Kidney (tissue), 14 donors: ENCODE data around the gene DIAPH3. TPM values are rescaled to one million over a fixed set of nuclear protein-coding genes. Genes with fewer than 3 reads are reported as not detected.
A peak's percentile ranks its signal among the peaks of the same experiment; 100 is the strongest.

ENCODE experiments used
- DNase-seq, 5 donors: peaks; one replicate each; pipeline ENCODE4 v3.0.0-alpha.2; 2013 to 2020
- FAIRE-seq: peaks from 2 replicates; lab custom pipeline; 2012; peaks lifted over from hg19 to GRCh38; lab: Jason Lieb, UNC
- H3K27ac ChIP-seq, 2 donors: one replicate each; pipeline ENCODE4 v1.7.0; 2013; ENCODE audit warnings: low read depth in 2 of 2, low read length in 2 of 2, inconsistent platforms in 1 of 2
- H3K27me3 ChIP-seq: one replicate; pipeline ENCODE4 v1.7.1; 2013; ENCODE audit warnings: low read length, inconsistent platforms; ENCODE audit not compliant: control insufficient read depth, insufficient read depth
- H3K36me3 ChIP-seq, 3 donors: one replicate each; pipeline versions ENCODE4 v1.7.0 to v1.7.1; 2013; ENCODE audit warnings: low read length in 3 of 3, control low read depth in 1 of 3, inconsistent platforms in 1 of 3; ENCODE audit not compliant: insufficient read depth in 3 of 3, control insufficient read depth in 2 of 3
- H3K4me1 ChIP-seq, 3 donors: one replicate each; pipeline versions ENCODE4 v1.7.0 to v1.7.1; 2013; ENCODE audit warnings: low read length in 3 of 3, inconsistent platforms in 1 of 3, low read depth in 1 of 3; ENCODE audit not compliant: control insufficient read depth in 2 of 3, insufficient read depth in 2 of 3
- H3K4me3 ChIP-seq, 3 donors: one replicate each; pipeline versions ENCODE4 v1.7.0 to v1.8.1; 2013; ENCODE audit warnings: low read length in 3 of 3, control low read depth in 1 of 3, inconsistent platforms in 1 of 3
- H3K9ac ChIP-seq, 3 donors: one replicate each; pipeline versions ENCODE4 v1.7.0 to v1.7.1; 2013; ENCODE audit warnings: low read length in 3 of 3, control low read depth in 1 of 3, inconsistent platforms in 1 of 3
- H3K9me3 ChIP-seq, 3 donors: one replicate each; pipeline versions ENCODE4 v1.7.0 to v1.7.1; 2013; ENCODE audit warnings: low read length in 3 of 3, control low read depth in 1 of 3, inconsistent platforms in 1 of 3; ENCODE audit not compliant: control insufficient read depth in 2 of 3, insufficient read depth in 1 of 3
- CTCF ChIP-seq: IDR thresholded peaks from 3 replicates; pipeline ENCODE4 v1.5.1; 2012; ENCODE audit warnings: mild to moderate bottlenecking, moderate library complexity, borderline replicate concordance; ENCODE audit not compliant: insufficient read depth; ENCODE audit errors: extremely low read depth
- intact Hi-C: fragments of 100-400 bp; cut with DNase I; formaldehyde crosslinking; loops from one replicate; pipeline ENCODE4 v1.11.1; 2022
- polyA plus RNA-seq: library from polyadenylated mRNA; stranded (reverse); fragments of 350-450 nt; fragmentation: Illumina TruSeq; extraction: RNeasy Lipid Tissue Mini Kit (QIAGEN cat#74804); gene quantifications from one replicate; pipeline ENCODE4 v1.2.3, GENCODE V29; 2014; ENCODE audit warnings: low read depth, low replicate concordance; ENCODE audit not compliant: insufficient read depth
- total RNA-seq: library from RNA; stranded (reverse); fragmentation: NEBNext Ultra II Directional; extraction: Animal tissue kit (Norgen Biotek cat#: 25700); gene quantifications from one replicate; pipeline ENCODE4 v1.2.1, GENCODE V29; 2021
- donor health status: control.
- donor health status: control.
- donor health status: control.
- donor health status: control.
- donor health status: control.
- donor health status: DM: yes; HTN: yes; CAD: no.
- donor health status: Normal renal cell carcinoma (clear cell type).

The DIAPH3 gene
- total and polyA plus RNA-seq, 2 donors from 2014 or later = 2.0 to 2.7 TPM

GRCh38 chr13:60165391-60166099, 1.8 kb upstream of the DIAPH3 start:
- Histone ChIP-seq H3K9me3 (no peaks in the 10 kb centered on the region), H3K4me3 (peak overlapping the region in 2 of 3 donors; percentile 96 to 97), H3K36me3 (no peaks in the 10 kb centered on the region), H3K9ac (peak overlapping the region in 1 of 3 donors; percentile 96), H3K27ac (peak overlapping the region; percentile 97 to 98), H3K27me3 (no peaks in the 10 kb centered on the region), H3K4me1 (peaks cover 0 to 6% (median 2%) of the 10 kb centered on the region in 3 donors)
- FAIRE-seq (no peak), DNase-seq (no peak)
- intact Hi-C loops = no loop called here
- no peak for TF ChIP-seq CTCF

- TF ChIP-seq CTCF = no peak
- no peaks in the 10 kb centered on the region for H3K36me3 ChIP-seq
- H3K27me3 ChIP-seq = no peaks in the 10 kb centered on the region
- peak overlapping the region; percentile 91 to 97 (median 96) for H3K4me3 ChIP-seq
- peak overlapping the region; percentile 97 to 98 for H3K27ac ChIP-seq
- peaks cover 0 to 6% (median 2%) of the 10 kb centered on the region in 3 donors for H3K4me1 ChIP-seq
- peak in 3 of 5 donors; percentile 18 to 63 (median 58) for DNase-seq
- no peaks in the 10 kb centered on the region for H3K9me3 ChIP-seq
- peak overlapping the region; percentile 81 to 96 (median 87) for H3K9ac ChIP-seq
- FAIRE-seq = no peak
- intact Hi-C loops = no loop called here
Observed at GRCh38 chr13:60164234-60164889, 634 bp upstream of the DIAPH3 start.

- Histone ChIP-seq H3K27me3 (no peaks in the 10 kb centered on the region), H3K9me3 (no peaks in the 10 kb centered on the region), H3K4me3 (no peak overlapping the region), H3K9ac (no peak overlapping the region), H3K36me3 (no peaks in the 10 kb centered on the region), H3K27ac (no peak overlapping the region), H3K4me1 (peaks cover 0 to 6% (median 6%) of the 10 kb centered on the region in 3 donors)
- DNase-seq = no peak
- TF ChIP-seq CTCF = no peak
- intact Hi-C loops = no loop called here
- no peak for FAIRE-seq
Observed at GRCh38 chr13:60162096-60162495, 1.6 kb downstream of the DIAPH3 start.
